Stimulated activated CD4-positive, alpha-beta T cell treated with anti-CD3 and anti-CD28 coated beads, Interleukin-4, amount 100 ng/mL, for 4 hours (primary cell): ENCODE data around the gene C17orf107.
A peak's percentile ranks its signal among the peaks of the same experiment; 100 is the strongest.

Experiments
- DNase-seq, 2 experiments: peaks; one replicate each; pipeline ENCODE4 v3.0.0-alpha.2; 2020

The C17orf107 gene

DNA sequence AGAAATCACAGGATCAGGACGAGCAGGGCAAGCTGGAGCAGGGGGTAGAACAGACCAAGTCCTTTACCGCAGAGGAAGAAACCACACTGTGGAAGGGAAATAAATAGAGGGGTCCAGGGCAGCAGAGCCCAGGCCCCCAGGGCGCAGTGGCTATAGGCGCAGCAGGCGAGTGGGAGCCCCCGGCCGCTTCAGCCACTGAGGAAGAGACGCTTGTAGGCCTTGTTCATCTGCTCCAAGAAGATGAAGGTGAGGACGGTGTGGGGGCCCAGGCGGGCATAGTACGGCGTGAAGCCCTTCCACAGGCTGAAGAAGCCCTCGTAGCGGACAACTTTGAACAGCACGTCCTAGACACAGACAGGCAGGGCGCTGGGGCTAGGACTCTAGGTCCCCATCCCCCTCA is 38.2 kb downstream of the C17orf107 start:
- no peak for DNase-seq

DNA sequence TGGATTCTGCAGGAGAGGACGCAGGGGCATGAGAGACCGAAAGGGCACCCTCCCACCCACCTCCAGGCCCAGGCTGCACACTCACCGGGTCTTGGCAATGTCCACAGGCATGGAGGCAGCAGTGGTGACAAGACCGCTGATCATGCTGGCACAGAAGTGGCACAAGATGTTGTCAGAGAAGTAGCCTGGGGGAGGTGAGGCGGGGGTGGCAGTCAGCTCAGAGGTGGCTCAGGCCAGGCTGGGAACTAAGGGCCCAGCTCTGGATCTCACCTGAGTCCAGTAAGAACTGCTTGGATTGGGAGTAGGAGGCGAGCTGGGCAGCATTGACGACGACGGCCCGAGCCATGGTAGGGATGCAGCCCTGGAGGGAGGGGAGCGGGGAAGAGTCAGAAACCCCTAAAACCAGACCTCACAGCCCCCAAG is 38.7 kb downstream of the C17orf107 start:
- DNase-seq: no peak

DNA sequence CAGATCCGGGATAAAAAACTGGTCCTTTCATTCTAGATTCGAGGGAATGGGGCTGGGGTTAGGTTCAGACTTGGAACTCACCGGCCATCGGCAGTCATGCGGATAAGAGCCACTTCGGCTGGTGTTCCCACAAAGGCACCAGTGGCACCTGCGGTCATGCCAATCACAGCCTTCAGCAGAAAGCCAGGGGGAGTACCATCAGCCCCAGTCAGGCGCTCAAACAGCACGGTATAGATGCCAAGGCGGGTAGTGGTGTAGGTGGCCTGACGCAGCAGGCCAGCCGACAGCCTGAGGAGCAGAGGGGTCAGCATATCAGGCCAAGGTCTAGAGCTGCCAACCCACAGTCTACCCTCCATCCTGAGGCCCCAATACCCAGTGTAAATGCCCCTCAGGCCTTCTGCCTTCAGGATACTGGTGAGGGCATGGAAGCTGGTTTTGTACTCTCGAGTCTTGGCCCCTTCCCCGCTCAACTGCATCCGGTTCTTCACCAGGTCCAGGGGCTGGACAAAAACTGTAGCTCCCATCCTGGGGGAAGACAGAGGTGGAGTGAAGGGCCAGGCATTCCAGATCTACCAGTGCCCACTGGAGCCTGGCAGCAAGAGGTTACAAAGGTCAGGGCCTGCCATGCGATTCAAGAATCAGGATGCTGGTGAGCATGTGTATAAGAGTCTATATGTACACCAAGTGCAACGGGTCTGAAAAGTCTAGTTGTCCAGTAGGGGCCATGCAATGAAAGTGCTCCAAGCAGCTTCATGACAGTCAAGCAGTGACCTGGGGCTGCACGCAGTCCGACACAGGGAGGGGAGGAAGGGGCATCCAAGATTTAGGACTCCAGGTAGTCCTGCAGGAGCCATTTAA is 39.6 kb downstream of the C17orf107 start:
- DNase-seq: no peak

DNA sequence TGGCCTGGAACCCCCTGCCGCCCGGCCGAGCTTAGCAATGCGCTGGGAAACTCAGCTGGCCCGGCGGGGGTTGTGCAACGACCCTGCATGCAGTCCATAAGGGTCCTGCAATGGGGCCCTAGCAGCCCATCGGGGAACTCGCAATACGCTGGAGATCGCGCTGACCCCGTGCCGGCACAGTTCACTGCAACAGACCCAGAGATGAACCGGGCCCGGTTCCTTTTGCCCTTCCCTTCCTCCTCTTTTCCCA is 40.1 kb downstream of the C17orf107 start:
- peak in 1 of 2 experiments; percentile 27 for DNase-seq

DNA sequence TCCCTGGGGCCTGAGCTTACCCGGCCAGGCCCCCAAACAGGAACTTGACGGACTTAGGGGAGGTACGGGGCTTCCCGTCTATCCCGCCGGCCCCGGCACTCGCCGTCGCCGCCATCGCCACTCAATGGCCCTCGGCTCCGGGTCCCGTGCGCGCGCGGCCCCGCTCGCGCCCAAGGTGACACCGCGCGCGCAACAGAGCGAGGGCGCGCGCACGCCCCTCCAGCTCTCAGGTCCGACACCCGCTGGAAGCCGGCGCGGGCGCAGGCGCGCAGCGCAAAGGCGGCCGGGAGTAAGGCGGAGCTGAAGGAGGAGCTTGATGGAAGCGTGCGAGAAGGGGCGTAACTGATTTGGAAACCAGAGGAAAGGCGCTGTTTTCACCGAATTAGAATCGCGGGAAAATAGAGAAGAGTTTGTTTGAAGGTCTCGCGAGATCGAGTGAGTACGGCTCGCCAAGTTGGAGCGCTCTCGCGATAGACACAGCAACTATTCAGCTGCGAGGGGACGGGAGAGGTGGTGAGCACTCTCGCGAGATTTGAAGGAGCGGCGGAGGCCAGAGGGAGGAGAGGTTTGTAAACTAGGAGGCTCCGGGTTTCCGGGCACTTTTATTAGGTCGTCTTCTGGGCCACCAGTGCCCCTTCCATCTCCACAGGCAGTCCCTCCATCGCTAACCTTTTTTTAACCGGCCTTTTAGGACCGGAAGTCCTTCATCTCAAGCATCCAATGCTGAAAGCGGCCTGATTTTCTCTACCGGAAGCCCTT is 40.6 kb downstream of the C17orf107 start, which contains the start of the genes RNF167 and SLC25A11:
Gene RNF167, plus strand, starts transcription at position 473 of the 759 bp plus-strand sequence. CDS start 642 bp downstream, outside the sequence.
Gene SLC25A11, minus strand, starts transcription at position 251 of the 759 bp plus-strand sequence. Its CDS starts 136 bp downstream, at position 115.
- peak; percentile 88 to 96 for DNase-seq

DNA sequence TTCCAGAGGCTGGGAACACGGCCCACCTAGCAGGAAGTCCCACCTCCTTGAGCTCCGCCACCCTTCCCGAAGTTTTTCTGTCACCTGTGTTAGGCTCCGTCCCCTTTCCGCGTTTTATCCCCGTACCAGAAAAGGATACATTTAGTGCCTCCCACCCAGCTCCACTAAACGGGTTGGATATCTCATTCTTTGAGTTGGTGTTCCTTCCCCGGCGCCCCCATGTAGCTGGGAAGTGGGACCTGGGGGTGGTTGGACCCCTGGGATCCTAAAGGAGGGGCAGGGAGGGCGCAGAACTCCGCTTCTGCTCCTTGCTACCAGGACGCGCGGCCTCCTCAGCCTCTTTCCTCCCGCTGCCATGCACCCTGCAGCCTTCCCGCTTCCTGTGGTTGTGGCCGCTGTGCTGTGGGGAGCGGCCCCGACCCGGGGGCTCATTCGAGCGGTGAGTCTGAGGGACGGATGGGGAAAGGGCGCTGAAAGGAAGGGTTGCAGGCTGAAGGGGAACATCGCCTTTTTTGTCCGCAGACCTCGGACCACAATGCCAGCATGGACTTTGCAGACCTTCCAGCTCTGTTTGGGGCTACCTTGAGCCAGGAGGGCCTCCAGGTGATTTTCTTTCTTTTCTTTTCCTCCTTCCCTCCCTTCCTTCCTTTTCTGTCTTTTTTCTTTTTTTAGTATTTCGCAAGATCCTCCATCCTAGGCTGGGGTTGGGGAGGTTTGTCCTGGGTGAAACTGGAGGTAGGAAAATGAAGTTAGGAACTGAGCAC is 41.4 kb downstream of the C17orf107 start:
- peak in 1 of 2 experiments; percentile 34 for DNase-seq

DNA sequence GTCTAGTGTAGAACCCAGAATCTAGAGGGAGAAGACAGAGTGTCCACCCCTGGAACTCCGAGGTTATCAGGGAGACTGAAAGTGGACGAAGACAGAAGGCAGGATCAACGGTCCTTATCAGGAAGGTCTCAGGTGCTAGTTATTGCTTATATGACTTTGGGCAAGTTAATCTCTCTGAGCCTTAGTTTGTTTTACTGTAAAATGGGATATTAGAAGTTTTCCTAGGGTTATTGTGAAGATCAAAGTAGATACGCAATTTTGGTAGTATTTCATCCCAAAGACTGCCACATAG is 41.9 kb downstream of the C17orf107 start:
- no peak for DNase-seq

DNA sequence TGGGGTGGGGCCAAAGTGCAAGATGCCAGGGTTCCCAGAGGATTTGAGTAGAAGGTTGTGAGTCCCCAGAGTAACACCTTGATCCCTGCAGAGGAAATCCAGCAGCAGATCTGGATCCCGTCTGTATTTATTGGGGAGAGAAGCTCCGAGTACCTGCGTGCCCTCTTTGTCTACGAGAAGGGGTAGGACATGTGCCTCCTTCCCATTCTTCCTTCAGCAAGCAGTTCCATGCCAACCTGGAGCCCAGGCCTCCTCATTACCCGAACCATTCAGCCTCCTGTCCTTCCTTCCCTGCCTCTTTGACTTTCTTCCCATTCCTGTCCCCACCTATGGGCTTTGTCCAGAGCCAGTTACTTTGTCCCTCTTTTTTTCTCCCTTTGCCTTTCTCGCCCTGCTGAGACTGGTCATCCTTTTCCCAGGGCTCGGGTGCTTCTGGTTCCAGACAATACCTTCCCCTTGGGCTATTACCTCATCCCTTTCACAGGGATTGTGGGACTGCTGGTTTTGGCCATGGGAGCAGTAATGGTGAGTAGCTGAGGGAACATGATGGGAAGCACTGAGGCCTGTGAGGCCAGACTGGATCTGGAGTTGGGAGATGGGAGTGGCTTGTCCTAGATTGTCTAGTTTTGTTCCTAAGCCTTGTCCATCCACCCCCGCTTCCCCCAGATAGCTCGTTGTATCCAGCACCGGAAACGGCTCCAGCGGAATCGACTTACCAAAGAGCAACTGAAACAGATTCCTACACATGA is 43.6 kb downstream of the C17orf107 start:
- no peak for DNase-seq

DNA sequence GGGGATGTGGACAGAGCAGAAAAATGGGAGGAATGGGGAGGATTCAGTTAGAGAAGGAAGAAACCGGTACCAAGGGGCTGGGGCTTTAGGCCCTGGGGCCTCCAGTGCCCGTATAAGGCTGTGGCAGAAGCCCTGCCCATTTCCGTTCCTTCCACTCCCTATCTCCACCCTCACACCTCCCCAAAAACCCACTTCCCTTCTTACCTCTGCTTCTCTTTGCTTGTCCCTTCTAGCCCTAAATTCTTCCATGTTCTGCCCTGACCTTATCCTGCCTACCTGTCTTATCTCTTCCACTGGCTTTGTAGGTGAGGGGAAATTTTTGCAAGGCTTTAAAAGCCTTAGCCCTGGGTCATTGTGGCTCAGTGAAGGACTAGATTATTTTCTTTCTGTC is 44.8 kb downstream of the C17orf107 start:
- DNase-seq: peak; percentile 32 to 43

DNA sequence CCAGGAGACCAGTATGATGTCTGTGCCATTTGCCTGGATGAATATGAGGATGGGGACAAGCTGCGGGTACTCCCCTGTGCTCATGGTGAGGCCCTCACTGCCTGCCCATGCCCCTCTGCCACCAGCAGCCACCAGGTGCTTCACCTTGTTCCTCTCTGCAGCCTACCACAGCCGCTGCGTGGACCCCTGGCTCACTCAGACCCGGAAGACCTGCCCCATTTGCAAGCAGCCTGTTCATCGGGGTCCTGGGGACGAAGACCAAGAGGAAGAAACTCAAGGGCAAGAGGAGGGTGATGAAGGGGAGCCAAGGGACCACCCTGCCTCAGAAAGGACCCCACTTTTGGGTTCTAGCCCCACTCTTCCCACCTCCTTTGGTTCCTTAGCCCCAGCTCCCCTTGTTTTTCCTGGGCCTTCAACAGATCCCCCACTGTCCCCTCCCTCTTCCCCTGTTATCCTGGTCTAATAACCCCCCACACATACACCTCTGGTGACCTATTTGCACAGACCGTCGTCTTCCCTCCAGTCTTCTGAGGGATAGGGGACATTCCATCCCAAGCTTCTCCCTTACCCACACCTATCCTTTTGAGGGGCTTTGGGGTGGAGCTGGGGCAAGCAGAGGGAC is 45.3 kb downstream of the C17orf107 start:
- DNase-seq: peak in 1 of 2 experiments; percentile 29

DNA sequence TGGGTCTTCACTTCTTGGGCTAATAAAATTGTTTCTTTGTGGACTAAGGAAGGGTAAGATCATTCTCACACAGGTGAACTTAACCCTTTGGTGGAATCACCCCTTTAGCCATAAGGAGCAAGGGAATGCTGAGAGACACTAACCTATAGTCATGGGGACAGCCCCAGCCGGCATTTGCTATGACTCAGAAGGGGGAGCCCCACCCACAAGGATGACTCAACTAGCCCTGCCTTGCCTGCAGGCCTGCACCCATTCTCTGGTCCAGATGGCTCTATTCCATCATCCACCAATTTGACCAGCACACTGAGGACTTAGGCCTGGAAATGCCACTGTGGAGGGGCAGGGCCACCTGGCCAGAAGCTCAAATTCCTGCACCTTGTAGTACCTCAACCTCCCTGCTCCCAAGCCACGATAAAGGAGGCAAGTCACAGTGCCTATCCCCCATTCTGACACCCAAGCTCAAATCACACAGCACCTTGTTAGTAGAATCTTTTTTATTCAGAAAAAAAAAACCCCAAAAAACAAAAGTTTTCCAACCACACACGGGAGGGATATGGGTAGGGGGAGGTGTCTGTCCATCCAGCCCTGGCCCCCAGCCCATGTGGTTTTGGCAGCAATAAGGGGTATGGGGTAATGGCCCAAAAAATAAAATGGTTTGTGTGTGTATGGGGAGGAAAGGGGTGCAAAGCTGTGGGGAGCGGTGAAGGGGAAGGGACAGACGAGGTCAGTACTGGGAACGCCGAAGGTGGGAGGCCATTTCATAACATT is 46.0 kb downstream of the C17orf107 start:
- DNase-seq: peak; percentile 76 to 87

DNA sequence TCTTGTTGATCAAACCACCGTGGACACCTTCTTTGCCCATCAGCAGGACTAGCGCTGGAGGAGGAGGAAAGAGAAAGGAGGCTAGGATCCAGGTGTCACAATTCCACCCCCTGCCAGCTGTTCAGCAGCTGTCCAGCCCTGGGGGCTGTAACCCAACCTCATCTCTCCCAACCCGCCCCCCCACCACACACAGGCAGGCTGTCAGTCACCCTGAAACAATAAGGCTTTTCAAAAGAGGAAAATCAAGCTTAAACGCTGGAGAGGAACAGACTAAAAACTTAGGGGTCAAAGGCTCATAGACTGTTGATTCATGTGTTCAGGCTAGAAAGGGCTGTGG is 46.6 kb downstream of the C17orf107 start:
- no peak for DNase-seq

DNA sequence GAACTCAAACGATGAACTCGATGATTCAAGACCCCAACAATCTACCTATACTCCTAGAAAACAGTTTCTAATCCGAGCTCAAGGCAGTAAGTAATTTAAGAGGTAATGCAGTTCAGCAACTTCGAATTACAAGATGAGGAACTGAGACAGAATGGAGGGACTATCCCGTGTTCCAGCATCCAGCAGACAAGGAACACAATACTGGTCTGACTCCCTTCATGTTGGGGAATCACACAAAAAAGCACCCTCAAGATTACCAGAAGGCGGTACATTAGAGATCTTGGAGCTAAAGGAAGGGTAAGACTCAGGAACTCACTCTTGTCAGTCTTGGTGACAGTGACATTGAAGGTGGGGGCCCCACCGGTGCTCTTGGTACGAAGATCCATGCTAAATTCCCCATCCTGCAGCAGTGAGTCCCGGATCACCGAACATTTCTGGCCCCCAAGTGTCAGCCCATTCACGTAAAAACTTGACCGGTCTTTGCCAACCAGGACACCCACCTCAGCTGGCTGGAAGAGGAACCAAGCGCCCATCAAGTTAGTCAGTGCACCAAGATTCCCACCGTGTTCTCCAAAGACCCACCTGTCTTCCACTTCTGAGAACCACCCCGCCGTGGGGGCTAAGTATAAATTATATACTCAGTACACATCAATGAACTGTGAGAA is 47.1 kb downstream of the C17orf107 start:
- DNase-seq: no peak

DNA sequence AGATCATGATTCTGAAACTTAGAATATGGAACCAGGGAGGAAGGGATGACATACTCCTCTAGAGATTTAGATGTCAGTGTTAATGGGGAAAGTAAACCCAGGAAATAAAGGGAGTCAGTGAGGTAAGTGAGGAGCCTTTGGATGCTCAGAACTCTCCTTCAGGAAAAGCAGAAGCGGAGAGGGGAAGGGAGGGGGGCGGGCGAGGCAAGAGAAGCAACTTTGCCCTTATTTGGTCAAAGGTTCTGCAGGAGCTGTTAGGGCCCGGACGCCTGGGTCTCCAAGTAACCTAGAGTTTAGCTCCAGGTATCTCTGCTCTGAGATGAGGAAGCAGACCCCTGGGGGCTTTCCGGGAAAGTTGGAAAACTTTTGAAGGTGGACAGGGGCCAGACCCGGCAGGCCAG is 47.7 kb downstream of the C17orf107 start:
- DNase-seq: no peak

DNA sequence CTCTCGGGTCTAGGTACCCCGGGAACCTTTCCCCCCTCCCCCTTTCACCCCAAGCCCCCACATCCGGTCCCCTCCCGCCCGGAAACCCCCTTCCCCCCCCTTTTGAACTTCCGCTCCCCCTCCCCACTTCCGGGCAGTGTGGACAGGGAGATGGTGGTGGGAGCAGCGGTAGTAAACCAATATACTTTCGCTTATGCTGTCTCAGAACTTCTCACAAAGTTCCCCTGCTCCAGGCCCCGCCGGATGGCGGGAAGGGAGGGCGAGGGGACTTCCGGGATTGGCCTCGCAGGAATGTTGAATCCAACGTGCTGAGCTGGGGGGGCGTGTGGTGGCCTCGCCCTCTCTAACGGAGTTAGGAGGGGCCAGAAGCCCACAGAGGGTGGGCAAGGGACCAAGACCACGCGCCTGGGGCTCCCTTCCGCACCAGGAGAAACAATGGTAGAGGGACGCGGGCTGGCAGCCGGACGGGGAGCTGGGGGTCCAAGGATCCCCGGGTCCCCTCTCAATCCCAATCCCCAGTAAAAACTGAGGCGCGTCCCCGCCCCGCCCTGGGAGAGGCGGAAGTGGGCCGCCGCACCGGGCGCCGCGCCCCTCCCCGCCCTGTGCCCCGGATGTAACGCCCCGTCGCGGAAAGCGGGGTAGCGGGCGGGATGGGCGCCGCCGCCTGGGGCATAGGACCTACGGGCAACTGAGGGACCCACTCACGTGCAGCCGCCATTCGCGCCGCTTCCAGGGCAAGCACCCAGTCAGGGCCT is 48.3 kb downstream of the C17orf107 start:
- peak; percentile 63 to 68 for DNase-seq

DNA sequence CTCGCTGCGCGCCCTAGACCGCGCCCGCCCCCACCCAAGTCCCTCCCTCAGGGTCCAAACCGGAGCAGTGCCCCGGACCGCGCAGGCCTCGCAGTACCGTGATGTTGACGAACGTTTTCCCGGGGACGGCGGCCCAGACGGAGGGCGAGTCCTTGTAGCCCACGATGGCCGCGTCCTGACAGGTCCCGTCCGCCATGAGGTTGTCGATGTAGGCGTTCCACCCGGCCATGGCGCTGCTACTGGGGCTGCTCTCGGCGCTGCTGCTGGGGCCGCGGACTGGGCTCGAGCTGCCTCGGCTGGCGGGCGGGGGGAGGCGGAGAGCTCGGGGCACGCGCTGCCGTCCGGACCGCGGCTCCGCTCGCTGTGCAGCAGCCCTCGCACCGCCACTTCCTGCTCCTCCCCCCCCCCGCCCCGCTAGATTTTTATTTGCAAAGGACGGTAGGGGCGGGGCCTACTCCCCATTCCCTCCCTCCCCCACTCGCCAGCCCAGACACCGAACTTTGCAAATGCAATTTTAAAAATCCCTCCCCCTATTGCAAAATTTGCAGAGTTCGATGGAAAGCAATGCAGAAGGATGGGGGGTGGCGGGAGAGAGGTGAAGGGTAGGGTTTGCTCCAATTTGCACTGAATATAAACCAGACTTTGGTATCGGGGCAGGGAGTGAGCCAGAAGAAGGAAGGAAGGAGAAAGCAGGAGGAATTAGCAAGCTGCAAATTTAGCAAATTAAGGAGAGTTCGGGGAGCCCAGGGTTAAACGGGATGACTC is 49.0 kb downstream of the C17orf107 start, which contains the start of gene PFN1:
Gene PFN1, minus strand, starts transcription at position 365 of the 765 bp plus-strand sequence. Its CDS starts 136 bp downstream, at position 229.
- DNase-seq: peak; percentile 87 to 88

DNA sequence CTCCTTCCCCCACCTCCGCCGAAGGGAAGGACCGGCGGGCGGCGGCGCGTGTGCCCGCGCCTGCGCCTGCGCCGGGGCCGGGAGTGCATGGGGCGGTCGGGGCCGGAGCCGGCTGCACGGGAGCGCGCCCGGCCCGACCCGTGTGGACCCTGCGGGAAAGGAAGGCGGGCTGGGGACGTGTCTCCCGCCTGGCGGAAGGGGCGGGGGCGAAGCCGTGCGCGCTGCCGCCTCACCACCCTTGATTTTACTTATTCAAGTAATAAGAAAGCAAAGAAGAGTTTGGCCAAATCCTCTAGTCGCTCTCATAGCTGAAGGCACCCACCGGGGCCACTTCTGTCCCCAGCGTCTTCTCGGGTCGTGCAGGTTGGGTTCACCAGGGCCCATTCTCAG is 49.6 kb downstream of the C17orf107 start:
- peak; percentile 66 to 73 for DNase-seq

DNA sequence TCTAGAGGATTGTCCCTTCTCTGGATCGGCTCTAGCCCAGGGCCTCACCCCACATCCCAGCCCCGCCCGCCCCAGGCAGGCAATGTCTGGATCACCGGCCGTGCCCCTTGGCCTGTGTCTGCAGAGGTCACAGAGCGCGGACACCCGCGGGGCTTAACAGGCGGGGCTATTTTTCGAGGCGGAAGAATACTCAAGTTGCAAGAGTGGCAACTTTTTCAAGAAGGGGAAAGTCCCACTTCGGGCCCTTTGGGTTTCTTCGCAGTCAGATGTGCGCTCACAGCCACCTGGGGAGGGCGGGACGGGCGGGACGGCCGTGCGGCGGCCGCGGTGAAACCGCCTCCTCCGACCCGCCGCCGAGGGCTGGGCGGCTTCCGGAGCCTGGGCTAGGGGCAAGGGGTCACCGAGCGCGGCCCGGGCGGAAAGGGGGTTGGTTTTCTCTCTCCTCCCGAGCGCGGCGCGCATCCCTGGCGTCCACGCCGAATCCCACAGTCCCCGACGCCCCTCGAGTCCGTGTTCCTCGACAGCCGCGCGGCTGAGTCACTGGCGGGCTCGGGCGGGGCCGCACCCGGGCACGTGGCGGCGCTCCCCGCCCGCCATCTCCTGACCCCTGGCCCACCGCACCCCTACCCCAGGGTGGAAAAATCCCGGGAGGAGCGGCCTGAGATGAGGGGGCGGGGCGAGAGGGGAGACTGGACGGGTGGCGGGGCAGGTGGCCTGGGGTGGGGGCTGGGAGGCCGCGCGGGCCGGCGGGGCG is 50.2 kb downstream of the C17orf107 start:
- DNase-seq: peak; percentile 74 to 78
